H9 (cell line): ENCODE measurements around the gene ADIRF. TPM values are rescaled to one million over a fixed set of nuclear protein-coding genes. Genes with fewer than 3 reads are reported as not detected.
"Not testable (repeated sequence)": the region's sequence is repeated elsewhere in the genome, so short reads cannot be mapped to it uniquely, and the experiment has no call there.

Source experiments
- DNase-seq: peaks from one replicate; pipeline ENCODE4 v3.0.0-alpha.2; 2017
- H2AFZ ChIP-seq: one replicate; pipeline ENCODE4 v1.6.1; 2013; ENCODE audit warnings: mild to moderate bottlenecking, low read length, control low read depth, moderate library complexity
- H2AK5ac ChIP-seq: 2 replicates; pipeline ENCODE4 v1.6.1; 2013; ENCODE audit warnings: low read length, control low read depth, mixed read lengths; ENCODE audit not compliant: insufficient read length
- H2BK120ac ChIP-seq: one replicate; pipeline ENCODE4 v1.6.1; 2013; ENCODE audit warnings: low read depth, mild to moderate bottlenecking, low read length, control low read depth, inconsistent platforms; ENCODE audit not compliant: poor library complexity, severe bottlenecking
- H2BK12ac ChIP-seq: 2 replicates; pipeline ENCODE4 v1.6.1; 2013; ENCODE audit warnings: low read length, control low read depth, mixed read lengths, low read depth; ENCODE audit not compliant: insufficient read length
- H2BK15ac ChIP-seq: 2 replicates; pipeline ENCODE4 v1.6.1; 2013; ENCODE audit warnings: low read depth, low read length, control low read depth
- H2BK20ac ChIP-seq: one replicate; pipeline ENCODE4 v1.6.1; 2013; ENCODE audit warnings: low read depth, mild to moderate bottlenecking, low read length, control low read depth, inconsistent platforms; ENCODE audit not compliant: poor library complexity, severe bottlenecking
- H2BK5ac ChIP-seq: 2 replicates; pipeline ENCODE4 v1.6.1; 2013; ENCODE audit warnings: low read length, control low read depth, mixed read lengths; ENCODE audit not compliant: insufficient read length
- H3K14ac ChIP-seq: 2 replicates; pipeline ENCODE4 v1.6.1; 2013; ENCODE audit warnings: low read length, control low read depth; ENCODE audit not compliant: insufficient read depth
- H3K18ac ChIP-seq: 2 replicates; pipeline ENCODE4 v1.6.1; 2013; ENCODE audit warnings: low read depth, mild to moderate bottlenecking, mixed read lengths, low read length, control low read depth; ENCODE audit not compliant: insufficient read length
- H3K23ac ChIP-seq: 2 replicates; pipeline ENCODE4 v1.6.1; 2013; ENCODE audit warnings: low read length, control low read depth, mixed read lengths, low read depth; ENCODE audit not compliant: insufficient read length
- H3K23me2 ChIP-seq: 2 replicates; pipeline ENCODE4 v1.6.1; 2013; ENCODE audit warnings: low read depth, mild to moderate bottlenecking, mixed read lengths, low read length, control low read depth; ENCODE audit not compliant: insufficient read length, poor library complexity, severe bottlenecking
- H3K27ac ChIP-seq: 2 replicates; pipeline ENCODE4 v1.5.1; 2013; ENCODE audit warnings: low read length, control low read depth, mixed read lengths, low read depth; ENCODE audit not compliant: insufficient read length
- H3K27me3 ChIP-seq: 2 replicates; pipeline ENCODE4 v1.6.1; 2013; ENCODE audit warnings: low read length, control low read depth, inconsistent platforms; ENCODE audit not compliant: insufficient read depth
- H3K4ac ChIP-seq: 2 replicates; pipeline ENCODE4 v1.6.1; 2013; ENCODE audit warnings: low read depth, mild to moderate bottlenecking, control low read depth, inconsistent platforms, low read length, moderate library complexity
- H3K4me1 ChIP-seq: 2 replicates; pipeline ENCODE4 v1.6.1; 2013; ENCODE audit warnings: low read length, control low read depth, inconsistent platforms; ENCODE audit not compliant: insufficient read depth
- H3K4me2 ChIP-seq: 2 replicates; pipeline ENCODE4 v1.6.1; 2013; ENCODE audit warnings: low read length, control low read depth, mixed read lengths; ENCODE audit not compliant: insufficient read length, insufficient read depth
- H3K56ac ChIP-seq: 2 replicates; pipeline ENCODE4 v1.6.1; 2013; ENCODE audit warnings: low read depth, mild to moderate bottlenecking, mixed read lengths, low read length, control low read depth; ENCODE audit not compliant: insufficient read length
- H3K79me1 ChIP-seq: 2 replicates; pipeline ENCODE4 v1.6.1; 2013; ENCODE audit warnings: low read depth, mild to moderate bottlenecking, moderate library complexity, low read length, control low read depth, inconsistent platforms; ENCODE audit not compliant: insufficient read depth, poor library complexity, severe bottlenecking
- H3K79me2 ChIP-seq: 2 replicates; pipeline ENCODE4 v1.6.1; 2013; ENCODE audit warnings: low read length, control low read depth, inconsistent platforms; ENCODE audit not compliant: insufficient read depth
- H3K9ac ChIP-seq: 2 replicates; pipeline ENCODE4 v1.6.1; 2013; ENCODE audit warnings: low read length, control low read depth, mixed read lengths; ENCODE audit not compliant: insufficient read length; ENCODE audit errors: extremely low read depth
- H3K9me3 ChIP-seq: one replicate; pipeline ENCODE4 v1.6.1; 2013; ENCODE audit warnings: low read depth, low read length, inconsistent platforms; ENCODE audit not compliant: control insufficient read depth
- H3T11ph ChIP-seq: one replicate; pipeline ENCODE4 v1.6.1; 2013; ENCODE audit warnings: mild to moderate bottlenecking, low read length, control low read depth, inconsistent platforms
- H4K20me1 ChIP-seq: one replicate; pipeline ENCODE4 v1.6.1; 2013; ENCODE audit not compliant: control insufficient read depth, insufficient read length, insufficient read depth
- H4K5ac ChIP-seq: 2 replicates; pipeline ENCODE4 v1.6.1; 2013; ENCODE audit warnings: low read depth, mild to moderate bottlenecking, mixed read lengths, low read length, control low read depth; ENCODE audit not compliant: insufficient read length
- H4K8ac ChIP-seq: replicated peaks from 2 replicates; pipeline ENCODE4 v1.6.1; 2013; ENCODE audit warnings: low read length, control low read depth, mixed read lengths, low read depth; ENCODE audit not compliant: insufficient read length
- H4K91ac ChIP-seq: 2 replicates; pipeline ENCODE4 v1.6.1; 2013; ENCODE audit warnings: low read depth, mild to moderate bottlenecking, moderate library complexity, mixed read lengths, low read length, control low read depth; ENCODE audit not compliant: insufficient read length
- H3K27ac Mint-ChIP-seq, 3 experiments: 2 replicates in 2 of 3; 3 replicates in 1 of 3; pipeline ENCODE4 v1.8.0; 2020 to 2021; ENCODE audit warnings: mixed read lengths in 3 of 3, mild to moderate bottlenecking in 1 of 3, moderate library complexity in 1 of 3
- H3K27me3 Mint-ChIP-seq: 2 replicates; pipeline ENCODE4 v1.8.0; 2021; ENCODE audit warnings: low read depth, mild to moderate bottlenecking, moderate library complexity, mixed read lengths
- H3K36me3 Mint-ChIP-seq, 3 experiments: 2 replicates in 2 of 3; 3 replicates in 1 of 3; pipeline ENCODE4 v1.8.0; 2020 to 2021; ENCODE audit warnings: low read depth in 3 of 3, mixed read lengths in 3 of 3; ENCODE audit not compliant: insufficient read depth in 1 of 3
- H3K4me1 Mint-ChIP-seq, 2 experiments: 2 replicates each; pipeline ENCODE4 v1.8.0; 2020; ENCODE audit warnings: mixed read lengths in 2 of 2
- H3K4me3 Mint-ChIP-seq, 2 experiments: 2 replicates in 1 of 2; 3 replicates in 1 of 2; pipeline ENCODE4 v1.8.0; 2020 to 2021; ENCODE audit warnings: mild to moderate bottlenecking in 2 of 2, mixed read lengths in 2 of 2, moderate library complexity in 1 of 2
- H3K9me3 Mint-ChIP-seq, 2 experiments: 2 replicates in 1 of 2; 3 replicates in 1 of 2; pipeline ENCODE4 v1.8.0; 2020; ENCODE audit warnings: mild to moderate bottlenecking in 2 of 2, mixed read lengths in 2 of 2, moderate library complexity in 1 of 2
- CTCF ChIP-seq: fragments of 200-600 bp; sonication (generic); conservative IDR thresholded peaks from 3 replicates; pipeline ENCODE4 v1.8.0; 2021; ENCODE audit warnings: antibody characterized with exemption, mild to moderate bottlenecking
- WGBS: extraction: QIAGEN DNeasy Blood & Tissue Kit; methylation state at CpG from one replicate; pipeline ENCODE4 v1.1.7; 2013; ENCODE audit warnings: missing lambda C conversion rate, low lambda C conversion rate, mixed read lengths; ENCODE audit not compliant: insufficient read length; ENCODE audit errors: extremely low coverage; 5-methylcytosine and 5-hydroxymethylcytosine counted together
- total RNA-seq: library from RNA; stranded (reverse); gene quantifications from 2 replicates; pipeline ENCODE4 v1.2.1, GENCODE V29; 2021

ADIRF gene
- total RNA-seq, 1 experiment from 2014 or later = not detected

- Histone ChIP-seq H3T11ph (no peak overlapping the region), H3K27me3 (no peaks in the 10 kb centered on the region), H3K23ac (no peak overlapping the region), H4K91ac (no peak overlapping the region), H2BK12ac (no peak overlapping the region), H2BK20ac (no peak overlapping the region), H3K18ac (no peak overlapping the region), H3K79me2 (no peaks in the 10 kb centered on the region), H2BK15ac (no peak overlapping the region), H2AK5ac (no peak overlapping the region), H3K4ac (no peak overlapping the region), H4K8ac (no peak overlapping the region), H3K23me2 (no peaks in the 10 kb centered on the region), H3K9ac (no peak overlapping the region), H3K4me2 (no peak overlapping the region), H3K56ac (no peak overlapping the region), H3K4me1 (no peaks in the 10 kb centered on the region), H4K5ac (no peak overlapping the region), H3K79me1 (no peaks in the 10 kb centered on the region), H2AFZ (no peak overlapping the region), H3K14ac (no peak overlapping the region; the same call in 1 of the 2 replicates), H4K20me1 (no peaks in the 10 kb centered on the region), H2BK5ac (no peak overlapping the region), H3K9me3 (no peaks in the 10 kb centered on the region), H2BK120ac (no peak overlapping the region), H3K27ac (no peak overlapping the region)
- Mint-ChIP-seq H3K27me3 (peaks cover 1% of the 10 kb centered on the region), H3K27ac (no peak overlapping the region; a peak in 1 of 7 replicates), H3K36me3 (no peaks in the 10 kb centered on the region), H3K9me3 (no peaks in the 10 kb centered on the region), H3K4me3 (no peak overlapping the region), H3K4me1 (peaks cover 13 to 15% of the 10 kb centered on the region in 2 experiments)
- WGBS = no CpG with 5 or more reads among the region's 3 CpGs
- no peak for DNase-seq
- no peak for TF ChIP-seq CTCF
Observed at GRCh38 chr10:86979977-86980448, 11.7 kb downstream of the ADIRF start.

DNA sequence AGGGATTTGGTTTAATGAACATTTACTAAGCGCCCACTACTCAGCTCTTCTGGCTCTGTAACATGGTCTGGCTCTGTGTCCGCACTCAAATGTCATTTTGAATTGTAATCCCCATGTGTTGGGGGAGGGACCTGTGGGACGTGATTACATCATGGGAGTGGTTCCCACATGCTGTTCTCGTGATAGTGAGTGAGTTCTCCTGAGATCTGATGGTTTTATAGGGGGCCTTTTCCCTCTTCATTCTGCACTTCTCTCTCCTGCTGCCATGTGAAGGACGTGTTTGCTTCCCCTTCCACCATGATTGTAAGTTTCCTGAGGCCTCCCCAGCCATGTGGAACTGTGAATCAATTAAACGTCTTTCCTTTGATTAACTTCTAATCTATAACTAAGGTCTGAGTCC is 12.7 kb downstream of the ADIRF start:
- not testable (repeated sequence) for H3K9ac ChIP-seq, H2BK20ac ChIP-seq, H3K56ac ChIP-seq, H3K18ac ChIP-seq, H3K4ac ChIP-seq, H3K4me3 Mint-ChIP-seq, H2BK120ac ChIP-seq, H3K79me2 ChIP-seq, H4K5ac ChIP-seq, DNase-seq, H4K8ac ChIP-seq, H3K27me3 Mint-ChIP-seq, H2BK12ac ChIP-seq, H3K79me1 ChIP-seq, H3K23ac ChIP-seq, H3K14ac ChIP-seq, H3K27ac ChIP-seq, H4K20me1 ChIP-seq, H3K23me2 ChIP-seq, H2BK5ac ChIP-seq, H4K91ac ChIP-seq, H3K9me3 ChIP-seq, H3K4me2 ChIP-seq, H3K36me3 Mint-ChIP-seq, H3K27me3 ChIP-seq, H2BK15ac ChIP-seq, H3K9me3 Mint-ChIP-seq, H2AFZ ChIP-seq, H2AK5ac ChIP-seq, H3K4me1 ChIP-seq, H3T11ph ChIP-seq
- Mint-ChIP-seq H3K27ac (peak overlapping the region in 1 of 3 experiments; percentile 4; a peak in 1 of 7 replicates), H3K4me1 (peaks cover 15% of the 10 kb centered on the region in 2 experiments)
- no CpG with 5 or more reads among the region's 6 CpGs for WGBS
